Measurements from ENCODE around the gene UNC119B. TPM values are rescaled to one million over a fixed set of nuclear protein-coding genes. Genes with fewer than 3 reads are reported as not detected.
"Not testable (repeated sequence)": the region's sequence is repeated elsewhere in the genome, so short reads cannot be mapped to it uniquely, and the experiment has no call there.

Gene UNC119B
- polyA plus RNA-seq (ENCODE audit: insufficient read length in 4 of 4): 10 to 100 TPM; 35.3 to 73.6 (median 68.8) TPM

DNA sequence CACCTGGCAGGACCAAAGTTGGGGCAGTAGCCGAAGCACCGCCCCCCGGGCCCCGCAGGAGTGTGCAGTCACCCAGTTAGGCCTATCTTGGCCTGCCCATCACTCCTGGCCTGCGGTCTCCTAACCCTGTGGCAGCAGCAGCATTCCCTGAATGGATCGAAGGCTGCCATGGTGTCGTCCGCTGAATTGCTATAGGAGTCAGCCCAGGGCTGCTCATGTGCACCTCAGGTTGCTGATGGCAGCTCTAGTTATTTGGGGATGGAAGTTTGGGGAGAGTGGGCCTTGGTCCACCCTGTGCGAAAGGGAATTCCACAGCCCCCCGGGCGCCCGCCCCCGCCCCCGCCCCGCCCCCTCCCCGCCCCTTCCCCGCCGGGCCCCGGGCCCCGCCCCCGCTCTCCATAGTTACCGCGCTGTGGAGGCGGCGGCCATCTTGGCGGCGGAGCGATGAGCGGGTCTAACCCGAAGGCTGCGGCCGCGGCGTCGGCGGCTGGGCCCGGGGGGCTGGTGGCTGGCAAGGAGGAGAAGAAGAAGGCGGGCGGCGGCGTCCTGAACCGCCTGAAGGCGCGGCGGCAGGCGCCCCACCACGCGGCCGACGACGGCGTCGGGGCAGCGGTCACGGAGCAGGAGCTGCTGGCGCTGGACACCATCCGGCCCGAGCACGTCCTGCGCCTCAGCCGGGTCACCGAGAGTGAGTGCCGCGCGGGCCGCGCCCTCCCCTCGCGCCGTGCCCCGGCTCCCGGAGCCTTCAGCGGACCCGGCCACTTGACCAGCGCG lies at the start of gene UNC119B:
TSS of gene UNC119B (plus strand) at position 428 of the 774 bp plus-strand sequence. CDS start at position 445, 17 bp downstream.
- peak in 1 of 4 donors; percentile 43 for DNase-seq (ENCODE audit: low read depth in 4 of 4, low spot score in 3 of 4)

DNA sequence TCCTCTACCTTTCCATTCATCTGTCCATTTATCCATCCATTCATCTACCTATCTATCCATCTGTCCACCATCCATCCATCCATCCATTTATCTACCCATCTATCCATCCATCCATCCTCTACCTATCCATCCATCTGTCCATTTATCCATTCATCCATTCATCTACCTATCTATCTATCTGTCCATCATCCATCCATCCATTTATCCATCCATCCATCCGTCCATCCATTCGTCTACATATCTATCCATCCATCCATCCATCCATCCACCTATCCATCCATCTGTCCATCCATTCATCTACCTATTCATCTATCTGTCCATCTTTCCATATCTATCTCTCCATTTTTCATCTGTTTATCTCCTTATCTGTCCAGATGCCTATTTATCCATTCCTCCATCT lies 48.8 kb upstream of the UNC119B start:
- DNase-seq (ENCODE audit: low read depth in 4 of 4, low spot score in 3 of 4): no peak

DNA sequence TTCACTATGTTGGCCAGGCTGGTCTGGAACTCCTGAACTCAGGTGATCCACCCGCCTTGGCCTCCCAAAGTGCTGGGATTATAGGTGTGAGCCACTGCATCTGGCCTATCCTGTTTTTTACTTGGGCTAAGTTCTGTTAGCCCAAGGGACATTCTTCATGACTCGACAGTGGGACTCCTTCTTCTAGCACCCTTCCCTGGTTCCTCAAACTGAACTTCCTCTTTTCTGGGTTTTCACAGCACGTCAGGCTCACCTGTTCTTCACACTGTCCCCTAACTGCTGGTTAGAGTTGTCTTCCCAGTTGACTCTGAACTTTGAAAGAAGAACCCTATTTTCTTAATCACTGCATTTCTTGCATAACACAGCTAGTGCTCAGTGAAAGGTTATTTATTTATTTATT lies 47.4 kb upstream of the UNC119B start:
- DNase-seq (ENCODE audit: low read depth in 4 of 4, low spot score in 3 of 4): no peak

DNA sequence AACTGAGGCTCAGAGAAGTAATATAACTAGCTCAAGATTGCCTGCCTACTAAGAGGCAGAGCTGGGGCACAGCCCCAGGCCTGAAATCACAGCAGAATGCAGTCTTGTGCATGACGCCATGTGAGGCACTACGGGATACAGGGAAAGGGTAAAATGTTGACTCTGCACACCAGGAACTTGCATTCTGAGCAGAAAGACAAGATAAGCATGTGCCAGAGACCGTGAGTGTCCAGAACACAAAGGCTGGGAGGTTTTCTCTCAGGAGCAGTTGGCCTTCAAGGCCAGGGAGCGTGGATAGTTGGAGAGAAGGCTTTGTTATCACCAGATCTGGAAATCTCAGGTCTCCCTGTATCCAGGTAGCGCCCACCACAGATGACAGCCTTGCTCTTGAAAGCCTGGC lies 46.5 kb upstream of the UNC119B start:
- no peak for DNase-seq (ENCODE audit: low read depth in 4 of 4, low spot score in 3 of 4)

DNA sequence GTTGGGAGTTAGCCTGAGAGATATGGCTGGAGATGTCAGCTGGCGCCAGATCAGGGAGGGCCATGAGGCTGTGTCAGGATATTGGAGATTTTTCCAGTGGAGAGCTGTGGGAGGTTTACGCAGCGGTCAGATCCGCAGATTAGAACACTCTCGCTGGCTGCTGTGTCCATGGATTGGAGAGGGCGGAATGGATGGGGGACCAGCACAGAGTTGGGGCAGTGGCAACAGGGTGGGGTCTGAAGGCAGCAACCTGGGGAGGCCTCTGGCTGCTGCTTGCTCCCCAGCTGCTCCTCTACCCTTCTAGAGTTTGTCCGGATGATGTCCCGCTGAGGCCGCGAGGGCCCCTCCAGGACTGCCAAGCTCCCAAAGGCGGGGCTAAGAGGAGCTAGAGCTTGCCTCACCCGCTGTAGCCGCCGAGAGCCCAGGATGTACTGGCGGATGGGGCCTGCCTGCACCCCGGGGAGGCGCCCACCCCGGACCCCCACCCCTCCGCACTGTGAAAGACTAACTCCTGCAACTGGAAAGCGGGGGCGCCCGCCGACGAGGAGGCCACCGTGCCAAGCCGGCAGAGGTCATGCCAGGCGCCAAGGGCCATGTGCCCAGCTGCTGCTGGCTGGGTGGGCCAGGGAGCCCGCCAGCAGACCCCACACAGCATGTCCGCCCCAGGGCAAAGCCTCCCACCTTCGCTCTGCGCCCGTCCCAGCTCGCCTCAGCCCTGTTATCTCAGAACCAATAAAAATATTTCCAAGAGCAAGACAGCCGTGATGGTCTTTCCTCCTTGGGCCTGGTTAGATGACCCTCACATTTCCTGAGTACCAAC lies 43.5 kb upstream of the UNC119B start:
- no peak for DNase-seq (ENCODE audit: low read depth in 4 of 4, low spot score in 3 of 4)

DNA sequence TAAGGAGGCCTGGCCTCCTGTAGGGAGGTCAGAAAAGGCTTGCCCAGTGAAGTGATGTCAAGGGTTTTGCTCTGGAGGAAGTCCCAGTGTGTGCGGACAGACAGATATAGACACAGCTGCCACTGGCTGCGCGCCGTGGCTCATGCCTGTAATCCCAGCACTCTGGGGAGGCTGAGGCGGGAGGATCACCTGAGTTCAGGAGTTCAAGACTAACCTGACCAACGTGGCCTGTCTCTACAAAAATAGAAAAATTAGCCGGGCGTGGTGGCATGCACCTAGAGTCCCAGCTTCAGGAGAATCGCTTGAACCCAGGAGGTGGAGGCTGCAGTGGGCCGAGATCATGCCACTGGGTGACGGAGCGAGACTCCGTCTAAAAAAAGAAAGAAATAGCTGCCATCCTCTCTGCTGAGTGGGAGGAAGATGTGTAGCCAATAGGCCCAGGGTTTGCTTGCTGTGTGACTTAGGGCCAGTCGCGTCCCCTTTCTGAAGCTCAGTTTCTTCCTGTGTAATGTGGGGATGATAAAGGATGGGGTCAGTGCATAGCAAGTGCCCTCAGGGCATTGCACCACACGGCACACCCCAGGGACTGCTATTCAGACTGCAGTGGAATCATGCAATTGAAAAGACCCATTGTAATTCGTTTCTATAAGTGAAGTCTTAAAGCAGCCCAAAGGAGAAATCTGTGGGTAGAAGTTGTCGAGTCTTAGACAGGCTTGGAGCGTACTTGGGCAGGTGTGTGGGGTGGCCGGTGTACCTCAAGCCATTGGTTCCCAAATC lies 42.0 kb upstream of the UNC119B start:
- no peak for DNase-seq (ENCODE audit: low read depth in 4 of 4, low spot score in 3 of 4)

DNA sequence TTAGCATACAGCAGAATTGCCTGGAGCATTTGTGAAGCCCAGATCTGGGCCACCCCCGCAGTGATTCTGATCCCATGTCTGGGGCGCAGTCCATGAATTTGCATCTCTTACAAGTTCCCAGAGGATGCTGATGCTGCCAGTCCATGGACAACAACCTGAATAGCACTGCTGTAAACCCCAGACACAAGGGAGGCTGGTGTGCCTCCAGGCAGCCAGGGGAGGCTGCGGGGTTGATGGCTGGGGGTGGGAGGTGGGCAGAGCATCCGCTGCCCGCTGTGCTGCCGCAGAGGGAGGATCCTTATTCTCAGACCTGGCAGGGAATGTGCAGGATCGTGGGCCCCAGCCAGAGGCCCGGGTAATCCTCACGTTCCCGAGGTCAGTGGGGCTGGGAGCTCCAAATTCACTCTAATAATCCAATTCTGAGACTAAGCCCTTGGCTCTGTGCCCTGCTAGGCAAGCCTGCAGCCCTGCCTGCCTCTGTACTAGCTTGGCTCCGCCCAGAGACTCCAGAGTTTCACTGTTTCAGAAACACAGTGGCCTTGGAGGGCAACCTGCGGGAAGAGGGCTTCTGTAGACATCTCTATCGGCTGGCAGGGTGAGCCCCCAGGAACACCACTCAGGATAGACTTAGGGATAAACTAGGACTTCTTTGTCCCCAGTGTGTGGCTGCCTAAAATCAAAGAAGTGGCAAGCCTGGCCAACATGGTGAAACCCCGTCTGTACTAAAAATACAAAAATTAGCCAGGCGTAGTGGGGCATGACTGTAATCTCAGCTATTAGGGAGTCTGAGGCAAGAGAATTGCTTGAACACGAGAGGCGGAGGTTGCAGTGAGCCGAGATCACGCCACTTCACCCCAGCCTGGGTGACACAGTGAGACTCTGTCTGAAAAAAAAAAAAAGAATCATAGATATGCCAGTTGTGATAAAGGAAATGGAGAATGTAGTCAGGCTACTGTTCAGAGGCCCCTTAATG lies 41.1 kb upstream of the UNC119B start:
- no peak for DNase-seq (ENCODE audit: low read depth in 4 of 4, low spot score in 3 of 4)

DNA sequence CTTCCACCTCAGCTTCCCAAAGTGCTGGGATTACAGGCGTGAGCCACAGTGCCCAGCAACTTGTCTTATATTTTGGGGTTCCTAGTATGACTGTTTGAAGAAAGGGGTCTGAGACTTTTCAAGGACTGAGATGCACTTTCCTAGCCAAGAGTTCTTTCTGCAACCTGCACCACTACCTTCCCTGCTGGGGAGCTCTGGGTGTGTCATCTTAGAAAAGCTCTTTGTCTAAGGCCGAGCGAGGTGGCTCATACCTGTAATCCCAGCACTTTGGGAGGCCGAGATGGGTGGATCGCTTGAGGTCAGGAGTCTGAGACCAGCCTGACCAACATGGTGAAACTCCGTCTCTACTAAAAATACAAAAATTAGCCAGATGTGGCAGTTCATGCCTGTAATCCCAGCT lies 40.0 kb upstream of the UNC119B start:
- not testable (repeated sequence) for DNase-seq (ENCODE audit: low read depth in 4 of 4, low spot score in 3 of 4)

DNA sequence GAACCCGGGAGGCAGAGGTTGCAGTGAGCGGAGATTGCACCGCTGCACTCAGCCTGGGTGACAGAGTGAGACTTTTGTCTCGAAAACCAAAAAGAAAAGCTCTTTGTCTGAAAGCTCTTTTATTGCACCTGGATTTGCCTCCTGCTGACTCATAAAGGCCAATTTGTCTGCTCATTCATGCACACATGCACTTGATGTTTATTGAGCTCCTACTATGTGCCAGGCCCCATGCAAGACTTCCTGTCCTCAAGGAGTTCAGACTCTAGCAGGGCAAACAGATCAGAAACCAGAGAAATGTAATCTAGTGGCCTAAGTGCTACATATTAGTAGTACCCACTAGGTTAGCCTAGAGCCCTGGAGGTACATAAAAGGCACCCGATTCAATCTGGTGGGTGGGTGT lies 39.6 kb upstream of the UNC119B start:
- no peak for DNase-seq (ENCODE audit: low read depth in 4 of 4, low spot score in 3 of 4)

DNA sequence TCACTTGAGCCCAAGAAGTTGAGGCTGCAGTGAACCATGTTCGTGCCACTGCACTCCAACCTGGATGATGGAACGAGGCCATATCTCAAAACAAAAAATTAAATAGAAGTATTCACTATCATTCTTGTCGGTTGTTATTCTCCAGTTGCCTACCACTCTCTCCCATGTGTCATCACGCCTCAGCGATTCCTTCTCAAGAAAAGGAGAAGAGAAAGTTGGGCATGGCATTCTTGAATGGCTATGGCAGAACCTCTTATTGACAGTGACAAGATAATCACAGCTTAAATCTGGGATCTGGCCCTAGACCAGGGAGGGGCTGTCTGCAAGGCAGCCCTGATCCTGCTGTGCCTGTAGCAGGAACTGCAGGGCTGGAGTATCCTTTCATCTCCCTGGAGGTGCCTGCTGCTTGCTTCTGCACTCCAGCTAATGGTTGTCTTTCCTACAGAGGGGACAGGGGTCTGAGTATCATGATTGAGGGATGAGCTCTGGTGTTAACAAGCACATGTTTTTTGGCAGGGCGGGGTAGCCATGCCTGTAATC lies 36.1 kb upstream of the UNC119B start:
- DNase-seq (ENCODE audit: low read depth in 4 of 4, low spot score in 3 of 4): no peak

DNA sequence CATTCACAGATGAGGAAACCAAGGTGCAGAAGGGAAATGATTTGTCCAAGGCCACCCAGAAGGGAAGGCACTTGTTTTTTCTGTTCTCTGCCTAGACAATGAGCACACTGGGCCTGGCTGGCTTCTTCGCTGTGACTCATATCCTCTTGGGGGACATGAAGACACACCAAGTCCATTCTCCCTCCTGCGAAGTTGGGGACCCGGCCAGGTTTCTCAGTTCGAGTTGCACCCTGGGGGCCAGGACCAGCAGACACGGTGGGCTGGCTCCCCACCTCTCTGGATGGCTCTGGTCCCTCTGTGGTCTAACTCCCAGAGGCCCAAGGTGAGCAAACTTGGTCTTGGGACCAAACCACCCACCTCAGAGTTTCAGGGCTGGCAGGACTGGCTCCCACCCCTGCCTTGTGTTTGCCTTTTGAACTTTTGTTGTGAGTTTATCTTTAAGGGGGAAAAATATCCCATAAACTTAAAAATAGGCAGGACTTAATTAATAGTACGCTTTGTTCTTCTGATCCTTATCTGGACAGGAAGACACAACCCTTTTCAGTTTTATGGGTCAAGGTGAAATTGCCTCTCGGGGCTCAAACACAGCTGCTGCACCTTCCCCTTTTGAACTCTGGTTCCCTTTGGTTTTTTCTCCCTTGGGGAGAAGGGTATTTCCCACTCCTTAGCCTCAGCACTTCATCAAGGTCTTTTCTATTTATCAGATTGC lies 32.3 kb upstream of the UNC119B start:
- DNase-seq (ENCODE audit: low read depth in 4 of 4, low spot score in 3 of 4): no peak

DNA sequence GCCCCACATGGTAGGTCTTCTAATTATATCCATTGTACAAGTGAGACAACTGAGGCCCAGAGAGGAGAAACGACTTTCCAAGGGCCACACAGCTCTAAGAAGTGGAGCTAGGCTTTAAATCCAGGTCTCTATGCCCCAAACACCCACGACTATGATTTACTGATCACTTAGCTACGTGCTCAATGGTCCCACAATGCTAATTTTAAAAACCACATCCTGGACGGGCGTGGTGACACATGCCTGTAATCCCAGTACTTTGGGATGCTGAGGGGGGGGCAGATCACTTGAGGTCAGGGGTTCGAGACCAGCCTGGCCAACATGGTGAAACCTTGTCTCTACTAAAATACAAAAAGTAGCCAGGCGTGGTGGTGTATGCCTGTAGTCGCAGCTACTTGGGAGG lies 31.7 kb upstream of the UNC119B start:
- no peak for DNase-seq (ENCODE audit: low read depth in 4 of 4, low spot score in 3 of 4)

DNA sequence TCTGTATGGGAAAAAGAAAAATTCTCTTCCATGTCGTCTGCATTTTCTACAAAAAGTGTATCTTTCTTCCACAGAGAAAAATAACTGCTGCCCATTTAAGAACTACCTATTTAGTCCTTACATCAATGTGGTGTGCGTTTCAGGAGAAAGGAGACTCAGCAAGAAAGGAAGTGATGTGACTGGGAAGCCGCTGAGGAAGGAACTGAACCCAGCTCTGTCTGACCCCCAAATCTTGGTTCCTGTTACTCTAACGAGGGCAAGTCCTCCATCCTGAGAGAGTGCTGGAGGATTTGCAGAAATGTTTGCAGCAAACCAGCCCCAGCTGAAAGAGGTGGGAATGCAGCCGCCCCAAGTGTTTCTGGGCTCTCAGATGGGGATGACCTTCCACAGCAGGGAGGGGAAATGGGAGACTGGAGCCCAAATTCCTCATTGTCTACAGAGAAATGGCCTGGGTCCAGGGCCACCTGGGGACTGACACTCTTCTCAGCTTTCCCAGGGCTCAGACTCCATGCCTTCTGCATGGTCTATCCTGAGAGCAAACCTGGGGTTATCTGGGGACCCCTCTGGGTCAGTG lies 30.0 kb upstream of the UNC119B start:
- DNase-seq (ENCODE audit: low read depth in 4 of 4, low spot score in 3 of 4): no peak

DNA sequence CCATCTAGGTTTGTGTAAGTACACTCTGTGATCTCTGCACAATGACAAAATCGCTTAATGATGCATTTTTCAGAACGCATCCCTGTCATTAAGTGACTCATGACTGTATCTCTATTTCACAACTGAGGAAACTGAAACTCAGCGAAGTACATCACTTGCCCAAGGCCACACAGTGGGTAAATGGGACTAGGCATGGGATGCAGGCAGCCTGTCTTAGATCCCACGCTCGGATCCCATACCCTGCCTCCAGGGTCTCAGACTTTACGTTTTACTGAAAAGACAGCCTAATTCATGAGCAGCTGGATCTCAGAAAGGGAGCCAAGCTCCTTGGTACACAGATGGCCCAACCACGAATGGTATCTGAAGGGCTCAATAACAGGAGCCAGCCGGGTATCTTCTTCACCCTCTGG lies 25.7 kb upstream of the UNC119B start:
- DNase-seq (ENCODE audit: low read depth in 4 of 4, low spot score in 3 of 4): no peak

DNA sequence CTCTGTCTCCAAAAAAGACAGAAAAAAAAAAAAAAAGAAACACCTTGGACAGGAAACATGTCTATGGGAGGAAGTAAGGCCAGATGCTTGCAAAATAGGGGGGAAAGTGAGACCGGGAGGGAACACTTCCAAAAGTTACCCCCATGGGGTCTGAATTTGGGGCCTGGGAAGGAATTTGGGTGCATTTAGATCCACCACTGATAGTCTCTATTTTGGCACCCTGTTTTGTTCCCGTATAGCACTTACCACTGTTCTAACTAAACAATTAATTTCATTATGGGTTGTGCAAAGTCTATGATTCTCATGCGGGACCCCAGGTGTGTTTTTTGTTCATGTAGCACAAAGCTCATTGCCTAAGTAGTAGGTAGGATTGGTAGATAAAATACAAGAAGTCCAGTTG lies 24.7 kb upstream of the UNC119B start:
- DNase-seq (ENCODE audit: low read depth in 4 of 4, low spot score in 3 of 4): no peak

DNA sequence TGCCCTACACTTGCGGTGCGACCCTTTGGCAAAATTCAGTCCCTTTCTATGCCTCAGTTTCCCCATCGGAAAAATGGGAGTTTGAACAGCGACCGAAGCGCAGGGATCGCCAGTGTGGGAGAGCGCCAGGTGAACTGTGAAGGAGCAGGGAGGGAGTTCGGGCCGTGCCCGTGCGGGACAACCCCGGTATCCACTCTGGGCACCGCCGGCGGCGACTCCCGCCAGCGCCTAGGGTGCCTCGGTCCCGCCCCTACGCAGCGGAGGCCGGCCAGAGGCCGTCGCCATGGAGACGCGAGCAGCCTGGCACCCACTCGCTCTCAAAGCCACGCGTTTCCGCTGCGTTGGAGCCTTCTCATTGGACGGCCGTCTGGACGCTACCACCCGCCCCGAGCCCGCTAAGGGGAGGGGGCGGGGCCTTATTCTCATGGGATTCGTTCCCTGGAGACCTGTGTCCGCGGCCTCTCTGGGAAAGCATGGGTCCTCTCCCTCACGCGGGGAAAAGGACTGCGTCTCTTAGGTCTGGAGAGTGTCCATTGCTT lies 24.0 kb upstream of the UNC119B start:
- DNase-seq (ENCODE audit: low read depth in 4 of 4, low spot score in 3 of 4): peak; percentile 92 to 96 (median 94)

DNA sequence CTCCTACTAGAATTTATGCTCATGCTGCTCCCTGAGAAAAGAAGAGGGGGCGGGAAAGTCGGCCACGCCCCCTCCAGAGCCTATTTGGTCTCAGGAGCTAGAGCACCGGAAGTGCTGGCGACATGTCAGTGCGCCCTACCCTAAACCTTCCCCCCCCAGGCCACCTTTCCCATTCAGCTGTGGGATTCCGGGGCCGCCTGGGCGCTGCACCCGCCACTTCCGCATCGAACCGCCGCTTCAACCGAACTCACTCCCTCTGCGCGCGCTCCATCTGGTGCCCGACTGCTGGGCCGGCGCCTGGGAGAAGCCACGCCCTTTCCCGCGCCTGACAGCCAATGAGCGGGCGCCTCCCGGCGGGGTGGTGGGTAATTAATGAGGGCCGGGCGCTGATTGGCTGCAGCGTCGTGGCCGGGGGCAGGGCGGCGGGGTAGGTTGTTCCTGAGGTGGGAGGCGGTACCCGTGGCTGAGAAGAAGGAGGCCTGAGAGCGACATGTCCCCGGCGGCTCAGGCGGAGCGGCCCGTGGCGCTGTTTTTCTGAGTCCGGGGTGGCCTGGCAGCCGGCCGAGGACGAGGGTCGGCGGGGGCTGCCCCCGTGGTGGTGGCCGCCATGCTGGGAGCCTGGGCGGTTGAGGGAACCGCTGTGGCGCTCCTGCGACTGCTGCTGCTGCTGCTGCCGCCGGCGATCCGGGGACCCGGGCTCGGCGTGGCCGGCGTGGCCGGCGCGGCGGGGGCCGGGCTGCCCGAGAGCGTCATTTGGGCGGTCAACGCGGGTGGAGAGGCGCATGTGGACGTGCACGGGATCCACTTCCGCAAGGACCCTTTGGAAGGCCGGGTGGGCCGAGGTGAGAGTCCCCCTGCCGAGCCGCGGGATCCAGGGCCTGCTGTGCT lies 23.3 kb upstream of the UNC119B start, which contains the start of gene MLEC:
TSS of gene MLEC (plus strand) at position 460 of the 888 bp plus-strand sequence. CDS start at position 608, 148 bp downstream.
- peak; percentile 90 to 93 (median 92) for DNase-seq (ENCODE audit: low read depth in 4 of 4, low spot score in 3 of 4)
